Ovary (tissue), 3 donors: ENCODE measurements around the gene VPS37B.

Source experiments
- EP300 ChIP-seq: sonication (generic); formaldehyde crosslinking; IDR thresholded peaks from one replicate; pipeline ENCODE4 v1.6.1; 2017; ENCODE audit warnings: antibody characterized with exemption
- POLR2A ChIP-seq: fragments of 450-650 bp; IDR thresholded peaks from one replicate; pipeline ENCODE4 v1.6.1; 2017; ENCODE audit warnings: antibody characterized with exemption, mild to moderate bottlenecking, moderate library complexity
- TF ChIP-seq, protein P1 (sequence below), 3 donors: fragments of 450-650 bp in 2 of 3; fragments of 200-600 bp in 1 of 3; IDR thresholded peaks; one replicate each; pipeline versions ENCODE4 v1.5.1 to v1.8.0; 2016 to 2022; ENCODE audit warnings: antibody characterized with exemption in 3 of 3, mild to moderate bottlenecking in 1 of 3
- donor health status: DM: no; HTN: no; CAD: no.

DNA sequence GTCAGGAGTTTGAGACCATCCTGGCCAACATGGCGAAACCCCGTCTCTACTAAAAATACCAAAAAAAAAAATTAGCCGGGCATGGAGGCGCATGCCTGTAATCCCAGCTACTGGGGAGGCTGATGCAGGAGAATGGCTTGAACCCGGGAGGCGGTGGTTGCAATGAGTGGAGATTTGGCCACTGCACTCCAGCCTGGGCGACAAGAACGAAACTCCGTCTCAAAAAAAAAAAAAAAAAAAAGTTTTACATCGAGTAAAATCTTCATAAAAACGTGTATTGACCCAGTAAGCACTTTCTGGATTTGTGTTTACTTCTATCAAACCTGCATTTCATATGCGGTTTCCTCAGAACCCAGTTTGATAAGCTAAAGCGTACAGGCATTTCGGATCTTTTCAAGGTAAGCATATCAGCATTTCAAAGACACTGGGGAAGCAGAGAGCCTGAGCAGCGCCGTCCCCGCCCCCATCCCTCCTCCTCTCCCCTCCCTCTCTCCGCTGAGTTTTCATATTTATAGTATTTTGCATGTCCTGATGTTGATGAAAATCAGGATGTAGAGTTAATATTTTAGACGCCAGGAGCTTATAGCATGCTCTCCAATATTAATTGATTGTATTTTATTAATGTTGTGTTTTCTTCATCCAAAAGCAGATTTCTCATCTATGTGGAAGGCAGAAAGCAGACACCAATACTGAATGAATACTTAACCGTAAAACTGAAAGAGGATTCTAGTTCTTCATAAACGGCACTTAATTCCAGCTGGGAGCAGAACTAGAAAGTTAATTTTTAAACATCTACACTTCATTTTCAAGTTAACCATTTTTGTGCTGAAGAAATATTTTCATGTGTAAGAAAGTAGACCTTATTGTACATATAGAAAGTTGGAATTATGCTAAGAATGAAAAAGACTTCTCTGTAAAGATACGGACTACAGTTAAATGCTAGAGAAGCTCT is 69.9 kb downstream of the VPS37B start:
- TF ChIP-seq, protein P1, sequence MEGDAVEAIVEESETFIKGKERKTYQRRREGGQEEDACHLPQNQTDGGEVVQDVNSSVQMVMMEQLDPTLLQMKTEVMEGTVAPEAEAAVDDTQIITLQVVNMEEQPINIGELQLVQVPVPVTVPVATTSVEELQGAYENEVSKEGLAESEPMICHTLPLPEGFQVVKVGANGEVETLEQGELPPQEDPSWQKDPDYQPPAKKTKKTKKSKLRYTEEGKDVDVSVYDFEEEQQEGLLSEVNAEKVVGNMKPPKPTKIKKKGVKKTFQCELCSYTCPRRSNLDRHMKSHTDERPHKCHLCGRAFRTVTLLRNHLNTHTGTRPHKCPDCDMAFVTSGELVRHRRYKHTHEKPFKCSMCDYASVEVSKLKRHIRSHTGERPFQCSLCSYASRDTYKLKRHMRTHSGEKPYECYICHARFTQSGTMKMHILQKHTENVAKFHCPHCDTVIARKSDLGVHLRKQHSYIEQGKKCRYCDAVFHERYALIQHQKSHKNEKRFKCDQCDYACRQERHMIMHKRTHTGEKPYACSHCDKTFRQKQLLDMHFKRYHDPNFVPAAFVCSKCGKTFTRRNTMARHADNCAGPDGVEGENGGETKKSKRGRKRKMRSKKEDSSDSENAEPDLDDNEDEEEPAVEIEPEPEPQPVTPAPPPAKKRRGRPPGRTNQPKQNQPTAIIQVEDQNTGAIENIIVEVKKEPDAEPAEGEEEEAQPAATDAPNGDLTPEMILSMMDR (IDR thresholded peaks at IDR 0.05): no peak
- TF ChIP-seq EP300 (no peak), POLR2A (no peak)
